UCSD-AML1 (cell line): Measurements from ENCODE around the gene FAM210A.

Experiments
- DNase-seq: peaks from one replicate; lab custom pipeline; 2025; ENCODE audit not compliant: unreplicated experiment; lab: John Stamatoyannopoulos, UW

The FAM210A gene

GRCh38 chr18:13624563-13625237 lies 101.7 kb downstream of the FAM210A start:
- DNase-seq, result no peak

- DNase-seq, result no peak
Measured at GRCh38 chr18:13623871-13624270, 102.5 kb downstream of the FAM210A start.

- DNase-seq, result no peak
Measured at GRCh38 chr18:13623348-13623747, 103.0 kb downstream of the FAM210A start.

- no peak for DNase-seq
Measured at GRCh38 chr18:13622751-13623150, 103.6 kb downstream of the FAM210A start.

GRCh38 chr18:13621886-13622619 lies 104.3 kb downstream of the FAM210A start:
- no peak for DNase-seq

GRCh38 chr18:13621446-13621849 lies 104.9 kb downstream of the FAM210A start:
- no peak for DNase-seq

DNA sequence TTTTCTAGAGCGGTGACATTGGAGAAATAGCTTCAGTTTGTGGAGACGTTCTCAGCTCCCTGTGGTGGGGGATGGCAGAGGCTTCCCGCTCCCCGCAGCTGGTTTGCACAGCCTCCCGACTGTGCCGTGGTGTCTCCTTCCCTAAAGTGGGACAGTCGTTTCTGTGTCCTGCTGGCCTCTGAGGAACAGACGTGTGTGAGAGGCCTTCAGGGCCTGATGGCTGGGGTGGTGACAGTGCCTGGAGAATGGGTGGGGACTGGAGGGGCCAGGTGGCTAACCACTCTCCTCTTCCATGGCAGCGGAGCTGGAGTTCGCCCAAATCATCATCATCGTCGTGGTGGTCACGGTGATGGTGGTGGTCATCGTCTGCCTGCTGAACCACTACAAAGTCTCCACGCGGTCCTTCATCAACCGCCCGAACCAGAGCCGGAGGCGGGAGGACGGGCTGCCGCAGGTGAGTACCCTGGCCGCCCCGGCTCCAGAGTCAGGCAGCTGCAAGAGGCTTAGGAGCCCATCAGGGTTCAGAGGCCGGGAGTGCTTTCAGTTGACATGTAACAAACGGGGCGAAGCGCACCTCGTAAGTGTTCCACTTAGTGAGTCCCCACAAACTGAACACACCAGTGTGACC lies 105.4 kb downstream of the FAM210A start:
- DNase-seq, result no peak

DNA sequence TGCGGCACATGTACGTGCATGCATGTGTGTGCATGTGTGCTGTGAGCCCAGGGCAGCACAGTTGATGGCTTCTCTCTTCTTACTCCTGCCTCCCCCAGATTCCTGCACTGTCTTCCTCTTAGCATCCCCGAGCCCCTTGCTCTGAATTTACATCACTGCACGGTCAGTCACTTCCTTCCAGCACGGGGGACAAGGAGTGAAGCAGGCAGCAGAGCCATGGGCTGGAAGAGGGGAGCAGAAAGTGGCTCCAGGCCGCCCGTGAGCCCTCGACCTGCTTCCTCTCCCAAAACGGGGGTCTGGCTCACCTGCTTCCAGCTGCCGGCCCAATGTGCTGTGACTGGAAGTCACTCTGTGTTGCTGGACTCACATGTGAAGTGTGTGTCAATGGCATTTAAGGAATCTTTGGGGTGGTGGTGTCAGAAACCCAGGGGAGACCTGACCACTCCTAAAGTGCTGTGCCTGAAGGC lies 106.1 kb downstream of the FAM210A start:
- no peak for DNase-seq

DNA sequence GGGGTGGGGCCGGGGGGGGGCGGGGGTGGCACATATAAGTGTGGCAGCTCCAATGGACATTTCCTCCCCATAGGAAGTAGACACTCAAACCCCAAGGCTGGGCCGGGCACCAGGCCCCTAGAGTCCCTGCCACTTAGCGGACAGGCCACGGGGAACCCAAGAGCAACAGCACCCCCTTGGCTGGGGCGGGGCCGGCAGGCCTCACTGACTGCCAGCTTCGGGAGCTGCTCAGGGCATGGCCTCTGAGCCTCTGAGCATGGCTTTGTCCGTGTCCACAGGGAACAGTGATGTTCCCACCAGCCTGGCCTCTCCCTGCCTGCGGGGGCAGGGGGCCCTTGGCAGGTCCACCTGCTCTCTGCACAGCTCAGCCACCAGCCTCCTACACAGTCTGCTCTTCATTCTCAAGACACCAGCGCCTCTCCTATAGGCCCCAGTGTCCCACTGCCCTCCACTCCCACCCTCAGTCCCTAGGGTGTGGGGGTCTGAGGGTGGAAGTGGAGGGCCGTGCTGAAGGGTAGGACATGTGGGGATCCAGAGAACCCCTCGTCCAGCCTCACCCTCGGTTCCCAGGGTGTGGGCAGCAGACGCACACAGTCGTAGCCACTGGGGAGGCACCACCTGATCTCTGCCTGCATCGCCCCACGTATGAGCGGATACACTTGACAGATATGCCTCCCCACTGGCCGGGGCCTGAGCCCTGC lies 106.7 kb downstream of the FAM210A start:
- DNase-seq, result no peak

- no peak for DNase-seq
Measured at GRCh38 chr18:13618760-13619438, 107.5 kb downstream of the FAM210A start.

DNA sequence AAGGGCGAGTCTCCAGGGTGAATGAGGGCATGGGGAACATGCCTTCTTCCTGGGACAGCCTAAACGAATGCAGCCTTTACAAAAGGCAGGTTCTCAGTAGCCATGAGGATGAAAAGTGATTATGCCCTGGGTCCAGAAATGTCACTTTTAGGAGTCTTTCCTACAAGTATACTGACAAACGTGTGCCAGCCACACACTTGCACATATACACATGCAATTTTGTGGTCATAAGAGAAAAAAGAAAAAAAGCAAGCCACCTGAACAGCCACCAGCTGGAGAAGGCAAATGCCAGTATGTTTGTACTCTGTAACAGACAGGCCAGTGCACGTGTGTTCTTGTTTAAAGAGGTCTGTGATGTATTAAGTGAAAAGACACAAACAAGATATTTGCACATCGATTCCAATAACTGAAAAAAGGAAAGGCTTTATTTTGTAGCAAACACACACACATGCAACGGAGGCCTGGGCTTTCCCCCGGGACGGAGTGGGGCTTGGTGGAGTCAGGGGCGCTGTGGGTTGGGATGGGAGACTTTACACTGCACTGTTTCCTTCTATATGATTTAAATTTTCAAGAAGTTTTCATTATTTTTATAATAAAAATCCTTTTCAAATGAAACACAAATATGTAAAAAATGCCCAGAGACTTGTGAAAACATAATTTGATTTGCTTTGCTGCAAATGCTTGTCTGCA lies 108.4 kb downstream of the FAM210A start:
- DNase-seq, result no peak

GRCh38 chr18:13616525-13617035 lies 109.8 kb downstream of the FAM210A start:
- DNase-seq, result no peak

DNA sequence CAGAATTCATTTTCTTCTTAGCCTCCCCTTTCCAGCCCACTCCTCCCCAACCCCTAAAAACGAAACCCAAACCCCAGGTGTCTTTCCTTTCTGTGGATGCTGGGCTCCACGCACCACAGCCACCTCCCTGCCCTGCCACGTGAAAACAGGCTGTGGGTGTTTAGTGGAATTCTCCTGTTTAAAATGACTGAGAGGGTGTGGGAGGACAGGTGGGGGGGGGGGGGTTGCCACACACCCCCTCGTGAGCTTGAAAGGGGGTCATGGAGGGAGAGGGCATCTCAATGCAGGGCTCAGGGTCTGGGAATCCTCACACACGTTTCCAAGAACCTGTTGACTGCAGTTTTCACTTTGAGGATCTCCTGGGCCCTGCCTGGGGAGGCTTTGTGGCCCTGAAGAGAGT lies 110.3 kb downstream of the FAM210A start:
- DNase-seq, result no peak

DNA sequence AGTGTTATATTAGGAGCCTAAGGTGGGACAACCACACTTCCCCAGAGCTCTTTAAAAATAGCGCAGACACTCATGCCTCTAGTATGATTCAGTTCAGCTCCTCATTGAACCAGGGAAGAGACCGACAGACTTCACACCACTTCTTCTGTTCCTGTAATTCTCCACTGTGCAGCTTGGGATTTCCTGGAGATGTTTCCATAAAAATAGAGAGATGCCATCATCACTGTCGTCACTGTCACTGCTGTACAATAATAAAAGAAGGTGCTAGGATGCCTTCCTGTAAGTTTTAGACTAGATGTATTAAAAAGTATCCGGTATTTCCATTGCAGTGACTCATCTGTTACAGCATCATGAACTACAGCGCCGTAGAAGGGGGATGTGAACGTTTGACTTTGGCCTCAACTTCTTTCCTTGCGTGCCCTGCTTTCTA lies 110.9 kb downstream of the FAM210A start:
- DNase-seq, result no peak

- peak; percentile 74 for DNase-seq
Measured at GRCh38 chr18:13614641-13615288, 111.6 kb downstream of the FAM210A start.

GRCh38 chr18:13613591-13614501 lies 112.5 kb downstream of the FAM210A start:
- no peak for DNase-seq
